Activated naive CD8-positive, alpha-beta T cell treated with anti-CD3 and anti-CD28 coated beads, Interleukin-2, amount 10 ng/mL, durations not matched to agents 7 days and 5 days (primary cell): ENCODE measurements around the gene ANKRD62. TPM values are rescaled to one million over a fixed set of nuclear protein-coding genes. Genes with fewer than 3 reads are reported as not detected.
"Not testable (repeated sequence)": the region's sequence is repeated elsewhere in the genome, so short reads cannot be mapped to it uniquely, and the experiment has no call there.

Experiments
- ATAC-seq: fragments of 150-1000 bp; cut with Tn5 transposase; one replicate; pipeline ENCODE4 v1.10.0; 2021; ENCODE audit warnings: low read depth, moderate library complexity
- POLR2A ChIA-PET: fragments of 350-600 bp; sonication (Branson Sonifier 250); formaldehyde crosslinking; loops from one replicate; lab custom pipeline; 2021; ENCODE audit warnings: antibody characterized with exemption; lab: Charles Lee
- DNase-seq: peaks from one replicate; pipeline ENCODE4 v3.0.0; 2021
- H3K27ac Mint-ChIP-seq: one replicate; pipeline ENCODE4 v1.8.0; 2022; ENCODE audit warnings: mild to moderate bottlenecking, mixed read lengths
- H3K27me3 Mint-ChIP-seq: one replicate; pipeline ENCODE4 v1.8.0; 2022; ENCODE audit warnings: mild to moderate bottlenecking, moderate library complexity, mixed read lengths
- H3K36me3 Mint-ChIP-seq: one replicate; pipeline ENCODE4 v1.8.0; 2021; ENCODE audit warnings: mild to moderate bottlenecking, mixed read lengths
- H3K4me1 Mint-ChIP-seq: one replicate; pipeline ENCODE4 v1.8.0; 2021; ENCODE audit warnings: mixed read lengths
- H3K4me3 Mint-ChIP-seq: one replicate; pipeline ENCODE4 v1.8.0; 2022; ENCODE audit warnings: mild to moderate bottlenecking, moderate library complexity, mixed read lengths
- H3K9me3 Mint-ChIP-seq: one replicate; pipeline ENCODE4 v1.8.0; 2021; ENCODE audit warnings: mixed read lengths
- total RNA-seq, 2 experiments: library from RNA; stranded (reverse); gene quantifications; one replicate each; pipeline ENCODE4 v1.2.3, GENCODE V29; 2021

The ANKRD62 gene
- total RNA-seq, 2 experiments from 2014 or later = not detected

- ATAC-seq (no peak), DNase-seq (no peak)
- Mint-ChIP-seq H3K4me3 (no peak overlapping the region), H3K9me3 (peaks cover 3% of the 10 kb centered on the region), H3K27me3 (peaks cover 27% of the 10 kb centered on the region), H3K36me3 (no peaks in the 10 kb centered on the region), H3K27ac (no peak overlapping the region), H3K4me1 (no peaks in the 10 kb centered on the region)
- POLR2A ChIA-PET = no interaction called here
These were observed 4.7 kb downstream of the ANKRD62 start for GRCh38 chr18:12098374-12098773.

DNA sequence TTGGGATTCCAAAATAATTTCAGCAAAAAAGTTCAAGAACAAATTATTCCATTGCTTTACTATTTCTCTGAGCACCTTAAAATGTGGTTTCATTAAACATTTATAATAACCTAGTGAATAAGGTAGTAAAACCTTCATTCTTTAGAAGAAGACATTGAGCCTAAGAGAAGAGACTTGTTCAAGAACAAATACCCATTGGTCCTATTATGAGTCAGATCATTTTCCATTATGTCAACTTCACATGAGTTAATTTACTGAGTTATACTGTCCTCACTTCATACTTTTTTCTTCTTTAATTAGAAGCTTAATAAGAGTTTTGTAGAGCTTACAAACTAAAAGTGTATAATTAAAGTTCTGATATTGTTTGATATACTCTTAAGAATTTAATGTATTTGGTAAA, 5.5 kb downstream of the ANKRD62 start:
- DNase-seq (no peak), ATAC-seq (no peak)
- H3K9me3 Mint-ChIP-seq = no peaks in the 10 kb centered on the region
- POLR2A ChIA-PET = no interaction called here
- no peaks in the 10 kb centered on the region for H3K4me1 Mint-ChIP-seq
- no peaks in the 10 kb centered on the region for H3K36me3 Mint-ChIP-seq
- H3K4me3 Mint-ChIP-seq = no peak overlapping the region
- H3K27ac Mint-ChIP-seq = no peak overlapping the region
- peaks cover 30% of the 10 kb centered on the region for H3K27me3 Mint-ChIP-seq

GRCh38 chr18:12101266-12101665, 7.6 kb downstream of the ANKRD62 start:
- H3K9me3 Mint-ChIP-seq = no peaks in the 10 kb centered on the region
- H3K4me3 Mint-ChIP-seq = no peak overlapping the region
- ATAC-seq = no peak
- no peaks in the 10 kb centered on the region for H3K4me1 Mint-ChIP-seq
- DNase-seq = no peak
- POLR2A ChIA-PET = no interaction called here
- H3K27me3 Mint-ChIP-seq = peaks cover 45% of the 10 kb centered on the region
- H3K36me3 Mint-ChIP-seq = no peaks in the 10 kb centered on the region
- no peak overlapping the region for H3K27ac Mint-ChIP-seq

- Mint-ChIP-seq H3K27me3 (peaks cover 41% of the 10 kb centered on the region), H3K4me1 (no peaks in the 10 kb centered on the region), H3K27ac (no peak overlapping the region), H3K36me3 (no peaks in the 10 kb centered on the region), H3K9me3 (no peaks in the 10 kb centered on the region), H3K4me3 (no peak overlapping the region)
- DNase-seq = no peak
- POLR2A ChIA-PET = no interaction called here
- ATAC-seq = no peak
These were observed 8.6 kb downstream of the ANKRD62 start for GRCh38 chr18:12102136-12102842.

- DNase-seq = no peak
- no peaks in the 10 kb centered on the region for H3K36me3 Mint-ChIP-seq
- H3K4me1 Mint-ChIP-seq = no peaks in the 10 kb centered on the region
- POLR2A ChIA-PET = no interaction called here
- no peaks in the 10 kb centered on the region for H3K9me3 Mint-ChIP-seq
- ATAC-seq = no peak
- H3K27ac Mint-ChIP-seq = no peak overlapping the region
- no peak overlapping the region for H3K4me3 Mint-ChIP-seq
- peaks cover 30% of the 10 kb centered on the region for H3K27me3 Mint-ChIP-seq
These were observed 12.8 kb downstream of the ANKRD62 start for GRCh38 chr18:12106471-12106870.

DNA sequence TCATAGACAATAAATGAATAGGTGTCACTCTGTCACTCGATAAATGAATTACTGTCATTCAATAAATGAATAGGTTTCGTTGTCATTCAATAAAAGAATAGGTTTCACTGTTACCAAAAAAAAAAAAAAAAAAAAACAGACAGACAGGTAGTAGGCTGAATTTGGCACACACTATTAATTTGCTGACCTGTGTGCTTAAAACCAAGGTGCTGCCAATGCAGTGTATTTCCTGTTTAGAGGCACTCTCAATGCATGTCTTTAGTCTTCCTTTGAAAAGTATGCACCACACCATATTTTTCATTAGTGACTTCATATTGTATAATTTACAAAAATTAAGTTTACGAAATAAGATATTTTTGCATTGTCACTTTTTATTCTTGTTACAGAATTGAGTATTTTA, 16.2 kb downstream of the ANKRD62 start:
- Mint-ChIP-seq H3K27me3 (peaks cover 12% of the 10 kb centered on the region), H3K36me3 (no peaks in the 10 kb centered on the region), H3K4me3 (no peak overlapping the region), H3K4me1 (no peaks in the 10 kb centered on the region), H3K9me3 (no peaks in the 10 kb centered on the region), H3K27ac (no peak overlapping the region)
- no peak for ATAC-seq
- no peak for DNase-seq
- POLR2A ChIA-PET = no interaction called here

DNA sequence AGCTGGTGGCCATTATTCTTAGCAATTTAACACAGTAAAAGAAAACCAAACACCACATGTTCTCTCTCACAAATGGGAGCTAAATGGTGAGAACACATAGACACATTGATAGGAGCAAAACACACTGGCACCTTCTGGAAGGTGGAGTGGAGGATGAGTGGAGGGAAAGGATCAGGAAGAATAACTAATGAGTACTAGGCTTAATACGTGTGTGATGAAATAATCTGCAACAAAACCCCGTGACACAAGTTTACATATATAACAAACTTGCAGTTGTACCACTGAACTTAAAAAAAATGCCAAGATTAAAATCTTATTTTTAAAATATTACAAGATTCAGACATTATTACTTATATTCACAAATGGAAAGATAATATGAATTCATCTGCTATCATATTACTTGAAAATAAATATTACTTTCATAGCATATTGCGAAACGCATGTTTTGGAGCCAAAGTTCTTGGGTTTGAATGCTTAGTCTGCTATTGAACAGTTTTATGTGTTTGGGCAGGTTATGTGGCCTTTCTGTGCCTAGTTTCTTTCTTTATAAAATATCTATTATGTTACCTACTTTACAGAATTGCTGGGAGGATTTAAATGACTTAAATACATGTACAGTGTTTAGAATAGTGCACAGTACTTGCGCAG, 20.5 kb downstream of the ANKRD62 start:
- H3K36me3 Mint-ChIP-seq = no peaks in the 10 kb centered on the region
- H3K27me3 Mint-ChIP-seq = peaks cover 10% of the 10 kb centered on the region
- DNase-seq (no peak), ATAC-seq (no peak)
- H3K4me1 Mint-ChIP-seq = no peaks in the 10 kb centered on the region
- H3K27ac Mint-ChIP-seq = no peak overlapping the region
- POLR2A ChIA-PET = no interaction called here
- no peak overlapping the region for H3K4me3 Mint-ChIP-seq
- H3K9me3 Mint-ChIP-seq = no peaks in the 10 kb centered on the region

DNA sequence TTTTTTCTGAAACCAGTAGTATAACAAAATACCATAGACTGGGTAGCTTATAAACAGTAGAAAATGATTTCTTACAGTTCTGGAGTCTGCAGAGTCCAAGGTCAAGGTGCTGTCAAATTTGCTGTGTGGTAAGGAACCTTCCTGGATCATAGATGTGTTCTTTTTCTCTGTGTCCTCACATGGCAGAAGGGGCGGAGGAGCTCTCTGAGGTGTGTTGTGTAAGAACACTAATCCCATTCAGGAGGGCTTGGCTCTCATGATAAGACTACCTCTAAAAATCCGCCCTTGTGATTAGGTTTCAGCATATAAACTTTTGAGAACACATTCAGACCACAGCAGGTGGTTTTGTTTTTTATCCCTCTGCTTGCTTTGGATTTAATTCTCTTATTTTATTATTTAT, 25.7 kb downstream of the ANKRD62 start:
- Mint-ChIP-seq H3K27me3 (peaks cover 27% of the 10 kb centered on the region), H3K36me3 (no peaks in the 10 kb centered on the region), H3K4me1 (no peaks in the 10 kb centered on the region), H3K27ac (no peak overlapping the region), H3K4me3 (no peak overlapping the region), H3K9me3 (no peaks in the 10 kb centered on the region)
- POLR2A ChIA-PET = no interaction called here
- no peak for DNase-seq
- ATAC-seq = no peak

DNA sequence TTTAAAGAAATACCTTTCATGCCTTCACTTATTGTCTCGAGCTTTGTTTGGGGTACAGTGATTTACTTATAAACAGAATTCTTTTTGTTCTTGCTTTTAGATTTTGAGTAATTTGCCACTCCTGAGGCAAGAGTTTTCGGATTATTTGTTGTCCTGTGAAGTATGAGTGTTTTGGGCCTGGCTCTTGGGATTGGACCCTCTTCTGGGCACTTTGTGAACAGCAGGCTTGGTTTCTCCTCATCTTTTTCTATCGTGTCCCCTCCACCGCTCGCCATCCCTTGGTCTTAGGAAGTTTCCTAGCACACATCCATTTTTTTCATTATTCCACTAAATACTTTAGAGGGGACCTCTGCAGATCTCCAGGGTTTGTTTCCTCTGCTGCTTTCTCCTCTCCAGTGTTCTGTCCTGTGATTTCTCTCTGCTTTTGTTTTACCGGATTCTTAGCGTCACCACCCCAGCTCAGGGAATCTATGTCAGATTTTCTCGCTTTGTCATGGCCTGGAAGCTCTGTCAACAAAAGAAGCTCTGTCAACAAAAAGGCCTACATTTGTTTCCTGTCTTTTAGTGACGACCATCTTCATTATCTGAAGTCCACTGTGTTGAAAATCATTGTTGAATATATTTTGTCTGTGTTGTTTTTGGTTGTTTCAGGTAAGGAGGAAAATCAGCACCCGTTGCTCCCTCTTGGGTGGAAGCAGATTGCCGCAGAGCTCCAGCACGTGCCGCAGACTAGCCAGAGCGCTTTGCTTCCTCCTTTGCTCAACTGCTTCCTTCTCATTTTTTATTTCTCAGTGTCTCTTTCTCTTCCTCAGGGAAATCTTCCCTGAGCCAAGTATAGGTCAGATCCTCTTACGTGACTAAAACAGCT, 27.8 kb downstream of the ANKRD62 start:
- Mint-ChIP-seq H3K9me3 (no peaks in the 10 kb centered on the region), H3K4me3 (no peak overlapping the region), H3K27me3 (peaks cover 29% of the 10 kb centered on the region), H3K36me3 (no peaks in the 10 kb centered on the region), H3K27ac (no peak overlapping the region), H3K4me1 (no peaks in the 10 kb centered on the region)
- DNase-seq (no peak), ATAC-seq (no peak)
- POLR2A ChIA-PET = no interaction called here

DNA sequence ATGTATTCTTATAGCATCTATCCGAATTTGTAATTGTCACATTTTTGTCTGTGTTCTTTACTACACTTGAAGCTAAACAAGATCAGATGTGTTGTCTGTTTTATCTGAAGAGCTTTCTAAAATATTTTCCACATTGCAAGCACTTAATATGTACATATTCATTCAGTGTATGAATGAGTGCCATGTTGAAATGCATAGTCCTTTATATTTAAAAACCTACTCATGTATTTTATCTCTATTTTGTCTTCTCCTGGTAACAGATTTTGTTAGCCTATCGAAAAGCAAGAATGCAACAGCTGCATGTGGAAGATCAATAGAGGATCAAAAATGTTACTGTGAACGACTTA, 28.4 kb downstream of the ANKRD62 start:
- ATAC-seq, H3K4me3 Mint-ChIP-seq, H3K4me1 Mint-ChIP-seq, POLR2A ChIA-PET, H3K36me3 Mint-ChIP-seq, H3K9me3 Mint-ChIP-seq, H3K27ac Mint-ChIP-seq, DNase-seq: not testable (repeated sequence)
- peaks cover 31% of the 10 kb centered on the region for H3K27me3 Mint-ChIP-seq

- DNase-seq, H3K9me3 Mint-ChIP-seq, H3K36me3 Mint-ChIP-seq, POLR2A ChIA-PET, H3K27ac Mint-ChIP-seq, ATAC-seq, H3K4me3 Mint-ChIP-seq, H3K4me1 Mint-ChIP-seq: not testable (repeated sequence)
- H3K27me3 Mint-ChIP-seq = peaks cover 18% of the 10 kb centered on the region
These were observed 34.0 kb downstream of the ANKRD62 start for GRCh38 chr18:12127647-12128046.

GRCh38 chr18:12138831-12139230, 45.2 kb downstream of the ANKRD62 start:
- H3K36me3 Mint-ChIP-seq, H3K27me3 Mint-ChIP-seq, H3K4me3 Mint-ChIP-seq, H3K4me1 Mint-ChIP-seq, ATAC-seq, H3K27ac Mint-ChIP-seq, POLR2A ChIA-PET, DNase-seq, H3K9me3 Mint-ChIP-seq: not testable (repeated sequence)

DNA sequence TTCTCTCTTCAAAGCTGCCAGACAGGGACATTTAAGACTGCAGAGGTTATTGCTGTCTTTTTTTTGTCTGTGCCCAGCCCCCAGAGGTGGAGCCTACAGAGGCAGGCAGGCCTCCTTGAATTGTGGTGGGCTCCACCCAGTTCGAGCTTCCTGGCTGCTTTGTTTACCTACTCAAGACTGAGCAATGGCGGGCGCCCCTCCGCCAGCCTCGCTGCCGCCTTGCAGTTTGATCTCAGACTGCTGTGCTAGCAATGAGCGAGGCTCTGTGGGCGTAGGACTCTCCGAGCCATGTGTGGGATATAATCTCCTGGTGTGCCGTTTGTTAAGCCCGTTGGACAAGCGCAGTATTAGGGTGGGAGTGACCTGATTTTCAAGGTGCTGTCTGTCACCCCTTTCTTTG, 47.2 kb downstream of the ANKRD62 start:
- H3K27me3 Mint-ChIP-seq, H3K27ac Mint-ChIP-seq, H3K36me3 Mint-ChIP-seq, DNase-seq, H3K9me3 Mint-ChIP-seq, ATAC-seq, H3K4me1 Mint-ChIP-seq, H3K4me3 Mint-ChIP-seq, POLR2A ChIA-PET: not testable (repeated sequence)

DNA sequence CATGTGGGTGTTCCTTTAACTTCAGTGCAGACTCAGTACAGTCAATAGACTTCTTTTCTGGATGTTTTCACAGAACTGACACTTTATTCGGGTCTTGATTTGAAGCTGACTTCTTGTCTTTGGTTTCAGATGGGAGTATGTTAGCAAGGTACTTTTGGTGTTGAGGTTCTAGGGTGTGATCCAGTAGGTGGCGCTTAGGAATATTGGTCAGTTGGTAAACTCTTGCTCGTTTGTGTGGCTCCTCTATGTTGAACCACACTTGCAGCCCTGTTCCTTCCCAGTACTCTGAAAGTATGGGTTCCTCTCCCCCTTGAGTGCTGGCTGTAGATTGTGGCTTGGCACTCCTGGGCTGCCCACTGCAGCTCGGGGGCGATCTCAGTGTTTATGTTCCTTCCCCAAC, 48.1 kb downstream of the ANKRD62 start:
- ATAC-seq, H3K36me3 Mint-ChIP-seq, H3K27me3 Mint-ChIP-seq, H3K4me3 Mint-ChIP-seq, H3K4me1 Mint-ChIP-seq, H3K9me3 Mint-ChIP-seq, DNase-seq, H3K27ac Mint-ChIP-seq, POLR2A ChIA-PET: not testable (repeated sequence)
